HCT116 (cell line): Measurements from ENCODE around the gene ELFN1. TPM values are rescaled to one million over a fixed set of nuclear protein-coding genes. Genes with fewer than 3 reads are reported as not detected.

Experiments used
- ATAC-seq: fragments of 200-7000 bp; cut with Tn5 transposase; 2 replicates; pipeline ENCODE4 v1.9.1; 2020; ENCODE audit warnings: mild to moderate bottlenecking, moderate library complexity
- BruUV-seq: library from RNA; stranded (reverse); fragments of 400-500 nt; replicated peaks from 2 replicates; lab custom pipeline; 2021; lab: Mats Ljungman, UMichigan
- CTCF ChIA-PET: fragments of 300-600 bp; sonication (Branson Sonifier 250); formaldehyde crosslinking; loops from one replicate; lab custom pipeline; 2021; ENCODE audit warnings: antibody characterized with exemption; lab: Charles Lee
- POLR2A ChIA-PET: fragments of 300-600, 350-600 bp; sonication (Branson Sonifier 250); formaldehyde crosslinking; loops from one replicate; lab custom pipeline; 2021; ENCODE audit warnings: antibody characterized with exemption; lab: Charles Lee
- RAD21 ChIA-PET, 2 experiments: fragments of 300-600 bp; sonication (Branson Sonifier 250); formaldehyde crosslinking; loops; one replicate each; lab custom pipeline; 2023; ENCODE audit warnings: low total read pairs in 2 of 2; ENCODE audit not compliant: uncharacterized antibody in 2 of 2, unreplicated experiment in 2 of 2, low non-redundant PET in 1 of 2; lab: Charles Lee
- DNase-seq: peaks from one replicate; pipeline ENCODE4 v3.0.0-alpha.2; 2010; ENCODE audit warnings: low read depth, low spot score
- H2AFZ ChIP-seq: fragments of 200-600 bp; shearing (Covaris generic), sonication (generic); 2 replicates; pipeline ENCODE4 v1.6.1; 2017; ENCODE audit warnings: low read depth, mixed run types, mixed read lengths, antibody characterized with exemption, low read length; ENCODE audit not compliant: poor library complexity, severe bottlenecking
- H3K27ac ChIP-seq: 2 replicates; pipeline ENCODE4 v1.5.1; 2012; ENCODE audit warnings: low read depth, low read length
- H3K27me3 ChIP-seq: fragments of 200-600 bp; sonication (generic); 2 replicates; pipeline ENCODE4 v1.6.1; 2016; ENCODE audit warnings: mixed run types, low read length, mixed read lengths; ENCODE audit not compliant: insufficient read depth
- H3K36me3 ChIP-seq, 2 experiments: fragments of 200-500 bp in 1 of 2; fragments of 200-600 bp in 1 of 2; sonication (Bioruptor generic) in 1 of 2; sonication (generic) in 1 of 2; 2 replicates each; pipeline versions ENCODE4 v1.5.1 to v1.6.1; 2014 to 2016; ENCODE audit warnings: low read length in 2 of 2, inconsistent platforms in 1 of 2, mixed read lengths in 1 of 2, mixed run types in 1 of 2; ENCODE audit not compliant: insufficient read depth in 2 of 2, control insufficient read depth in 1 of 2
- H3K4me1 ChIP-seq, 2 experiments: fragments of 200-600 bp in 1 of 2; sonication (generic) in 1 of 2; 2 replicates each; pipeline versions ENCODE4 v1.5.1 to v1.6.1; 2012 to 2017; ENCODE audit warnings: low read length in 2 of 2, inconsistent platforms in 1 of 2, mild to moderate bottlenecking in 1 of 2, mixed read lengths in 1 of 2, mixed run types in 1 of 2, moderate library complexity in 1 of 2; ENCODE audit not compliant: insufficient read depth in 2 of 2, control insufficient read depth in 1 of 2
- H3K4me2 ChIP-seq: fragments of 200-600 bp; sonication (generic); 2 replicates; pipeline ENCODE4 v1.6.1; 2017; ENCODE audit warnings: mixed run types, low read length, mixed read lengths
- H3K4me3 ChIP-seq, 2 experiments: fragments of 200-600 bp in 1 of 2; sonication (generic) in 1 of 2; replicated peaks in 1 of 2; 2 replicates each; pipeline ENCODE4 v1.5.1; 2011 to 2016; ENCODE audit warnings: low read length in 2 of 2, control low read depth in 1 of 2, low read depth in 1 of 2, mild to moderate bottlenecking in 1 of 2, mixed read lengths in 1 of 2, mixed run types in 1 of 2
- H3K79me2 ChIP-seq: fragments of 200-600 bp; sonication (generic); 2 replicates; pipeline ENCODE4 v1.6.1; 2017; ENCODE audit warnings: mild to moderate bottlenecking, mixed run types, low read length, moderate library complexity, mixed read lengths; ENCODE audit not compliant: insufficient read depth
- H3K9ac ChIP-seq: fragments of 200-600 bp; sonication (generic); 2 replicates; pipeline ENCODE4 v1.6.1; 2016; ENCODE audit warnings: low read length, mixed read lengths
- H3K9me2 ChIP-seq: fragments of 200-600 bp; sonication (generic), shearing (Covaris generic); 2 replicates; pipeline ENCODE4 v1.6.1; 2017; ENCODE audit warnings: mixed run types, mild to moderate bottlenecking, moderate library complexity; ENCODE audit not compliant: insufficient read depth
- H3K9me3 ChIP-seq, 2 experiments: fragments of 200-500 bp in 1 of 2; fragments of 200-600 bp in 1 of 2; sonication (Bioruptor generic) in 1 of 2; sonication (generic) in 1 of 2; 2 replicates each; pipeline ENCODE4 v1.6.1; 2014 to 2017; ENCODE audit warnings: low read length in 2 of 2, mixed read lengths in 2 of 2, inconsistent platforms in 1 of 2, low read depth in 1 of 2, mild to moderate bottlenecking in 1 of 2, mixed run types in 1 of 2, moderate library complexity in 1 of 2; ENCODE audit not compliant: control insufficient read depth in 1 of 2, insufficient read depth in 1 of 2
- H4K20me1 ChIP-seq: fragments of 200-600 bp; sonication (generic), shearing (Covaris generic); 2 replicates; pipeline ENCODE4 v1.6.1; 2017; ENCODE audit warnings: mixed run types, mild to moderate bottlenecking, moderate library complexity; ENCODE audit not compliant: insufficient read depth
- CBX3 ChIP-seq: IDR thresholded peaks from 2 replicates; pipeline ENCODE4 v1.6.1; 2012; ENCODE audit warnings: low read depth
- EZH2phosphoT487 ChIP-seq: fragments of 200-600 bp; IDR thresholded peaks from 2 replicates; pipeline ENCODE4 v1.6.1; 2018; ENCODE audit warnings: antibody characterized with exemption, borderline replicate concordance
- JUND ChIP-seq: IDR thresholded peaks from 2 replicates; pipeline ENCODE4 v1.6.1; 2012
- POLR2A ChIP-seq: IDR thresholded peaks from 2 replicates; pipeline ENCODE4 v1.7.0; 2011; ENCODE audit warnings: borderline replicate concordance; ENCODE audit not compliant: insufficient read depth, insufficient read length; ENCODE audit errors: extremely low read depth
- POLR2AphosphoS5 ChIP-seq: IDR thresholded peaks from 2 replicates; pipeline ENCODE4 v1.6.1; 2011; ENCODE audit warnings: mild to moderate bottlenecking, low read depth, low read length, moderate library complexity
- SIN3A ChIP-seq: IDR thresholded peaks from 2 replicates; pipeline ENCODE4 v1.6.1; 2012; ENCODE audit warnings: low read depth
- TCF7L2 ChIP-seq: IDR thresholded peaks from 2 replicates; pipeline ENCODE4 v1.7.0; 2011; ENCODE audit warnings: borderline replicate concordance, inconsistent platforms; ENCODE audit not compliant: insufficient read depth, insufficient read length; ENCODE audit errors: extremely low read depth
- YY1 ChIP-seq: IDR thresholded peaks from 2 replicates; pipeline ENCODE4 v1.6.1; 2011; ENCODE audit warnings: low read length, low read depth, moderate library complexity, mild to moderate bottlenecking; ENCODE audit not compliant: insufficient replicate concordance; ENCODE audit errors: extremely low read depth
- intact Hi-C: fragments of 100-400 bp; cut with micrococcal nuclease; formaldehyde crosslinking; loops from 2 replicates; pipeline ENCODE4 v1.10.0; 2022
- total RNA-seq: library from RNA; stranded (reverse); gene quantifications from one replicate; pipeline ENCODE4 v1.2.1, GENCODE V29; 2021; ENCODE audit not compliant: unreplicated experiment
- TF ChIP-seq, protein P1 (sequence below): IDR thresholded peaks from 2 replicates; pipeline ENCODE4 v1.6.1; 2012

ELFN1 gene
- total RNA-seq, 1 experiment from 2014 or later: 4.4 TPM

DNA sequence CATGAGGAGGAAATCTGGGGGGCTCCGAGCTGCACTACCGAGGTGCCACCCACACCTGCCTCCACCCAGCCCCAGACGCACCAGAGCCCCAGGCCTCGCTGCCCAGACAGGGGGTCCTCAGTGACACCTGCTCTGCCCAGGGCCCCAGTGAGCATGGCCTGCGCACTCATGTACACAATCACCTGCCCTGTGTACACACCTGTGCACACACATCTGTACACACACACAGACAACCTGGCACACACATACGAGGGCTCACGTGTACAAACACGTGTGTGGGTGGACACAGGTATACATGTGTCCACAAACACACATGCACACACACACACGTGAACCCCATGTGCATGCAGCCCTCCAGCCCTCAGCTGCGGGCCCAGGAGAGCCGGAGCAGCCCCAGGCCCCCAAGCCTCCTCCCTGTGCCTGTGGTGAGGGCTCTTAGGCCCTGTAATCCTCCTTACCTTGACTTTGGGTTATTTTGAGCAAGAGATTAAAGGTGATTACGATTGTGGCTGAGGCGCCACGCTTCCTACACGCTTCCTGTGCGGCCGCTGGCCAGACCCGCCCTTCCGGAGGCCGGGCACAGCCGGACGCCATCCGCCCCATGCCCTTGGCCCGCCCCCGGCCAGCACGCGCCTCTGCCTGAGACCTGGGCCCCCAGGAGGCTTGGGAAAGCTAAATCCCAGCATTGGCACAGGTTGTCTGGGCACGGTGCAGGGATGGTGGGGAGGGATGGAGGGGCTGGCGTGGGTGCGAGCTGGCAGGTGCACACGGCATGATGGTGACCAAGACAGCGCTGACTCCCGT is 71.9 kb downstream of the ELFN1 start (continued):
- no peak for TF ChIP-seq JUND
- TF ChIP-seq CBX3: no peak
- TF ChIP-seq SIN3A: no peak
- no peak for TF ChIP-seq TCF7L2
- TF ChIP-seq, all 23 proteins: peak for 5

DNA sequence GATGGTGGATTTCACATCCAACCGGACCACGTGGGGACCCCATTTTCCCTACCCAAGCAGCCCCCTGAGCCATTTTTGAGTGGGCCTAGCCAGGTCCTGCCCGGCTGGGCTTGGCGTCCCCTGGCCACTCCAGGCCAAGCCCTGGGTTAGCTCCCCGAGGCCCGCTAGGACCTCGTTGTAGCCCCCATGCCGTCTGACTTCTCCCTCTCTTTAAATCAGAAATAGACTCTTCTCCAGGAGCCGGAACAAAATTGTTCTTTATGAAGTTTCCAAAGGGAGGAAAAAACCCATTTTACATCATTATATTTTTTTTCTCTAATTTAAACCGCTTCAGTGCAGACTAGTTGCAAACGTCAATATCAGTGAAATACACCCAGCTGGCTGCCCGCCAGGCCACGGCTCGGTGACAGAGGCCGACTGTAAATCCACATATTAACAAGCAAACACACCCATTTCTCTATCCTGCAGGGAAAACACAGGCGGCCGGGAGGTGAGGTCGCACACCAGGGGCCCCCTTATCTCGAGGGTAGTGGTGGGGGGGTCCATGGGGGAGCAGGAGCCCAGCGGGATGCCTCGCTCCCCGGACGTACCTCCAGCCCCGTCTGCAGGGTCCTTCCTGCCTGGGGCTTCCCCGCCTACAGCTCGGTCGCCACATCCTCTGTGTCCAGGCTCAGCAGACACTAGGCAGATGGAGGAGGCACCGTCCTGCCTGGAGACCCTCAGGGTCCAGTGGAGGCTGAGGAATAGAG is 72.7 kb downstream of the ELFN1 start:
- Histone ChIP-seq H3K9me2 (no peaks in the 10 kb centered on the region), H3K79me2 (peaks cover 30% of the 10 kb centered on the region), H3K27me3 (no peaks in the 10 kb centered on the region), H3K27ac (peak overlapping the region; percentile 88), H3K4me2 (peak overlapping the region; percentile 99), H3K4me3 (peak overlapping the region; percentile 94 to 100), H3K9ac (peak overlapping the region; percentile 99), H3K9me3 (no peaks in the 10 kb centered on the region), H3K36me3 (peaks cover 0 to 15% of the 10 kb centered on the region in 2 experiments; a peak in 1 of 4 replicates), H4K20me1 (no peaks in the 10 kb centered on the region), H2AFZ (no peak overlapping the region), H3K4me1 (peaks cover 6 to 24% of the 10 kb centered on the region in 2 experiments)
- intact Hi-C loops: no loop called here
- TF ChIP-seq EZH2phosphoT487: no peak
- no peak for TF ChIP-seq POLR2A
- TF ChIP-seq YY1: no peak
- TF ChIP-seq TCF7L2: no peak
- TF ChIP-seq POLR2AphosphoS5: no peak
- TF ChIP-seq, protein P1, sequence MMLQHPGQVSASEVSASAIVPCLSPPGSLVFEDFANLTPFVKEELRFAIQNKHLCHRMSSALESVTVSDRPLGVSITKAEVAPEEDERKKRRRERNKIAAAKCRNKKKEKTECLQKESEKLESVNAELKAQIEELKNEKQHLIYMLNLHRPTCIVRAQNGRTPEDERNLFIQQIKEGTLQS: no peak
- POLR2A ChIA-PET: interaction anchor here (0.7 kb wide), 1 partner anchor 135 kb away, joined by 3 read pairs; no protein-coding TSS in a partner anchor
- RAD21 ChIA-PET: no interaction called here
- ATAC-seq (0 out of 2 replicates have a peak, but pooled peaks have one; percentile 3), DNase-seq (no peak)
- BruUV-seq: TSS peak; percentile 97
- CTCF ChIA-PET: no interaction called here
